Measurements from ENCODE around the gene PEMT. TPM values are rescaled to one million over a fixed set of nuclear protein-coding genes. Genes with fewer than 3 reads are reported as not detected.

The PEMT gene
- total and polyA plus RNA-seq, 7 donors, result 5.3 to 21.9 (median 13.5) TPM

GRCh38 chr17:17511293-17511741, 80.2 kb downstream of the PEMT start:
- Histone ChIP-seq H3K4me1 (no peaks in the 10 kb centered on the region), H3K9me3 (no peaks in the 10 kb centered on the region), H3K4me3 (no peak overlapping the region), H3K27ac (no peak overlapping the region), H3K36me3 (no peaks in the 10 kb centered on the region), H3K27me3 (no peaks in the 10 kb centered on the region)
- intact Hi-C loops (cut with DNase I), result loop anchor here (5.0 kb wide), 1 partner anchor 56 kb away; no protein-coding TSS in a partner anchor
- DNase-seq, result no peak
- TF ChIP-seq POLR2AphosphoS5 (IDR thresholded peaks at IDR 0.05), result no peak
- TF ChIP-seq POLR2A (IDR thresholded peaks at IDR 0.05), result no peak
- no peak for TF ChIP-seq EP300 (IDR thresholded peaks at IDR 0.05)
- no peak for TF ChIP-seq CTCF (IDR thresholded peaks at IDR 0.05)
- 72 to 88% methylated on average over 12 of the region's 12 CpGs for WGBS, 2 donors

- WGBS, 2 donors, result 85 to 93% methylated on average over 20 of the region's 20 CpGs
- Histone ChIP-seq H3K4me1 (no peaks in the 10 kb centered on the region), H3K9me3 (no peaks in the 10 kb centered on the region), H3K4me3 (no peak overlapping the region), H3K36me3 (no peaks in the 10 kb centered on the region), H3K27ac (no peak overlapping the region), H3K27me3 (no peaks in the 10 kb centered on the region)
- intact Hi-C loops (cut with DNase I), result loop anchor here (5.0 kb wide), 1 partner anchor 57 kb away; no protein-coding TSS in a partner anchor
- no peak for DNase-seq
- TF ChIP-seq POLR2A (IDR thresholded peaks at IDR 0.05) (no peak), EP300 (IDR thresholded peaks at IDR 0.05) (no peak), POLR2AphosphoS5 (IDR thresholded peaks at IDR 0.05) (no peak), CTCF (IDR thresholded peaks at IDR 0.05) (no peak)
These were observed 80.8 kb downstream of the PEMT start for GRCh38 chr17:17510456-17511292.

- H3K4me3 ChIP-seq, result no peak overlapping the region
- H3K27me3 ChIP-seq, result no peaks in the 10 kb centered on the region
- DNase-seq, result no peak
- no peak for TF ChIP-seq POLR2AphosphoS5 (IDR thresholded peaks at IDR 0.05)
- TF ChIP-seq CTCF (IDR thresholded peaks at IDR 0.05), result no peak
- no peak for TF ChIP-seq EP300 (IDR thresholded peaks at IDR 0.05)
- no peak for TF ChIP-seq POLR2A (IDR thresholded peaks at IDR 0.05)
- H3K4me1 ChIP-seq, result no peaks in the 10 kb centered on the region
- no peaks in the 10 kb centered on the region for H3K9me3 ChIP-seq
- H3K36me3 ChIP-seq, result no peaks in the 10 kb centered on the region
- intact Hi-C loops (cut with DNase I), result loop anchor here (5.0 kb wide), 1 partner anchor 57 kb away; no protein-coding TSS in a partner anchor
- no peak overlapping the region for H3K27ac ChIP-seq
- 88 to 90% methylated on average over 21 of the region's 21 CpGs for WGBS, 2 donors
These were observed 81.7 kb downstream of the PEMT start for GRCh38 chr17:17509601-17510425.

GRCh38 chr17:17508646-17509591, 82.6 kb downstream of the PEMT start:
- intact Hi-C loops (cut with DNase I), result no loop called here
- DNase-seq, result no peak

More at GRCh38 chr17:17508646-17509591, 82.6 kb downstream of the PEMT start:
- H3K36me3 ChIP-seq, result no peaks in the 10 kb centered on the region
- H3K4me3 ChIP-seq, result no peak overlapping the region
- H3K4me1 ChIP-seq, result no peaks in the 10 kb centered on the region
- no peak for TF ChIP-seq EP300 (IDR thresholded peaks at IDR 0.05)
- TF ChIP-seq CTCF (IDR thresholded peaks at IDR 0.05), result no peak
- no peak for TF ChIP-seq POLR2A (IDR thresholded peaks at IDR 0.05)
- TF ChIP-seq POLR2AphosphoS5 (IDR thresholded peaks at IDR 0.05), result no peak
- 90 to 94% methylated on average over 33 of the region's 33 CpGs for WGBS, 2 donors
- no peaks in the 10 kb centered on the region for H3K27me3 ChIP-seq
- H3K9me3 ChIP-seq, result no peaks in the 10 kb centered on the region
- H3K27ac ChIP-seq, result no peak overlapping the region

Measured in sigmoid colon (tissue), 7 donors.